ENCODE results near the gene DCBLD1. TPM values are rescaled to one million over a fixed set of nuclear protein-coding genes. Genes with fewer than 3 reads are reported as not detected.
A peak's percentile ranks its signal among the peaks of the same experiment; 100 is the strongest.

DCBLD1 gene
- total RNA-seq, 1 experiment from 2014 or later: 11.2 TPM

DNA sequence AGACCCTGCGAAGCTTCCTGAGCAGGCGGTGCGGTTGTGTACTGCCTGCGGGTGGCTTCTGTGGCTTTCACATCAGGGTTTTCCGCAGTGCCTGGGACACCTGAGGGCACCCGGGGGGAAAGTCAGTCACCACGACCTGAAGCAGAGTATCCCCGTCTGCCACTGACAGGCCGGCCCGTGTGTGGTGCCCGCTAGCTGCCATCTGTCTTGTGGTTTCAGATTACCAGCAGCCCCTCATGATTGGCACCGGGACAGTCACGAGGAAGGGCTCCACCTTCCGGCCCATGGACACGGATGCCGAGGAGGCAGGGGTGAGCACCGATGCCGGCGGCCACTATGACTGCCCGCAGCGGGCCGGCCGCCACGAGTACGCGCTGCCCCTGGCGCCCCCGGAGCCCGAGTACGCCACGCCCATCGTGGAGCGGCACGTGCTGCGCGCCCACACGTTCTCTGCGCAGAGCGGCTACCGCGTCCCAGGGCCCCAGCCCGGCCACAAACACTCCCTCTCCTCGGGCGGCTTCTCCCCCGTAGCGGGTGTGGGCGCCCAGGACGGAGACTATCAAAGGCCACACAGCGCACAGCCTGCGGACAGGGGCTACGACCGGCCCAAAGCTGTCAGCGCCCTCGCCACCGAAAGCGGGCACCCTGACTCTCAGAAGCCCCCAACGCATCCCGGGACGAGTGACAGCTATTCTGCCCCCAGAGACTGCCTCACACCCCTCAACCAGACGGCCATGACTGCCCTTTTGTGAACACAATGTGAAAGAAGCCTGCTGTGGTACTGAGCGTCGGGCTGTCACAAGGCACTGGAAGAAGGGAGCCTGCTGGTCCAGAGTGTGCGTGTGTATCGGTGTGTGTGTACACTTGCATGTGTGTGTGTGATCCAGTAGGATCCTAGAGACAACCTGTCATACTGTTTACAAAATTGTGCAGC is 65.5 kb downstream of the DCBLD1 start (continued):
- TF ChIP-seq NR1H2 (CRISPR knock-in tag; IDR thresholded peaks at IDR 0.05): no peak
- TF ChIP-seq, protein P1, sequence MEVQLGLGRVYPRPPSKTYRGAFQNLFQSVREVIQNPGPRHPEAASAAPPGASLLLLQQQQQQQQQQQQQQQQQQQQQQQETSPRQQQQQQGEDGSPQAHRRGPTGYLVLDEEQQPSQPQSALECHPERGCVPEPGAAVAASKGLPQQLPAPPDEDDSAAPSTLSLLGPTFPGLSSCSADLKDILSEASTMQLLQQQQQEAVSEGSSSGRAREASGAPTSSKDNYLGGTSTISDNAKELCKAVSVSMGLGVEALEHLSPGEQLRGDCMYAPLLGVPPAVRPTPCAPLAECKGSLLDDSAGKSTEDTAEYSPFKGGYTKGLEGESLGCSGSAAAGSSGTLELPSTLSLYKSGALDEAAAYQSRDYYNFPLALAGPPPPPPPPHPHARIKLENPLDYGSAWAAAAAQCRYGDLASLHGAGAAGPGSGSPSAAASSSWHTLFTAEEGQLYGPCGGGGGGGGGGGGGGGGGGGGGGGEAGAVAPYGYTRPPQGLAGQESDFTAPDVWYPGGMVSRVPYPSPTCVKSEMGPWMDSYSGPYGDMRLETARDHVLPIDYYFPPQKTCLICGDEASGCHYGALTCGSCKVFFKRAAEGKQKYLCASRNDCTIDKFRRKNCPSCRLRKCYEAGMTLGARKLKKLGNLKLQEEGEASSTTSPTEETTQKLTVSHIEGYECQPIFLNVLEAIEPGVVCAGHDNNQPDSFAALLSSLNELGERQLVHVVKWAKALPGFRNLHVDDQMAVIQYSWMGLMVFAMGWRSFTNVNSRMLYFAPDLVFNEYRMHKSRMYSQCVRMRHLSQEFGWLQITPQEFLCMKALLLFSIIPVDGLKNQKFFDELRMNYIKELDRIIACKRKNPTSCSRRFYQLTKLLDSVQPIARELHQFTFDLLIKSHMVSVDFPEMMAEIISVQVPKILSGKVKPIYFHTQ (CRISPR knock-in tag; IDR thresholded peaks at IDR 0.05): no peak
- TF ChIP-seq, protein P2, sequence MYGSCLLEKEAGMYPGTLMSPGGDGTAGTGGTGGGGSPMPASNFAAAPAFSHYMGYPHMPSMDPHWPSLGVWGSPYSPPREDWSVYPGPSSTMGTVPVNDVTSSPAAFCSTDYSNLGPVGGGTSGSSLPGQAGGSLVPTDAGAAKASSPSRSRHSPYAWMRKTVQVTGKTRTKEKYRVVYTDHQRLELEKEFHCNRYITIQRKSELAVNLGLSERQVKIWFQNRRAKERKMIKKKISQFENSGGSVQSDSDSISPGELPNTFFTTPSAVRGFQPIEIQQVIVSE (CRISPR knock-in tag; IDR thresholded peaks at IDR 0.05; ENCODE audit: borderline replicate concordance): no peak
- no peak for TF ChIP-seq FOXP1 (CRISPR knock-in tag; IDR thresholded peaks at IDR 0.05; ENCODE audit: borderline replicate concordance)
- TF ChIP-seq ZNF263 (CRISPR knock-in tag; IDR thresholded peaks at IDR 0.05; ENCODE audit: low read depth): no peak; the same call in 1 of the 2 replicates
- no peak for TF ChIP-seq NR2C2 (CRISPR knock-in tag; IDR thresholded peaks at IDR 0.05)
- TF ChIP-seq, protein P3, sequence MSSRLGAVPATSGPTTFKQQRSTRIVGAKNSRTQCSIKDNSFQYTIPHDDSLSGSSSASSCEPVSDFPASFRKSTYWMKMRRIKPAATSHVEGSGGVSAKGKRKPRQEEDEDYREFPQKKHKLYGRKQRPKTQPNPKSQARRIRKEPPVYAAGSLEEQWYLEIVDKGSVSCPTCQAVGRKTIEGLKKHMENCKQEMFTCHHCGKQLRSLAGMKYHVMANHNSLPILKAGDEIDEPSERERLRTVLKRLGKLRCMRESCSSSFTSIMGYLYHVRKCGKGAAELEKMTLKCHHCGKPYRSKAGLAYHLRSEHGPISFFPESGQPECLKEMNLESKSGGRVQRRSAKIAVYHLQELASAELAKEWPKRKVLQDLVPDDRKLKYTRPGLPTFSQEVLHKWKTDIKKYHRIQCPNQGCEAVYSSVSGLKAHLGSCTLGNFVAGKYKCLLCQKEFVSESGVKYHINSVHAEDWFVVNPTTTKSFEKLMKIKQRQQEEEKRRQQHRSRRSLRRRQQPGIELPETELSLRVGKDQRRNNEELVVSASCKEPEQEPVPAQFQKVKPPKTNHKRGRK (CRISPR knock-in tag; IDR thresholded peaks at IDR 0.05; ENCODE audit: borderline replicate concordance): no peak
- TF ChIP-seq, protein P4, sequence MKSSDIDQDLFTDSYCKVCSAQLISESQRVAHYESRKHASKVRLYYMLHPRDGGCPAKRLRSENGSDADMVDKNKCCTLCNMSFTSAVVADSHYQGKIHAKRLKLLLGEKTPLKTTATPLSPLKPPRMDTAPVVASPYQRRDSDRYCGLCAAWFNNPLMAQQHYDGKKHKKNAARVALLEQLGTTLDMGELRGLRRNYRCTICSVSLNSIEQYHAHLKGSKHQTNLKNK (CRISPR knock-in tag; IDR thresholded peaks at IDR 0.05): no peak
- TF ChIP-seq, protein P5, sequence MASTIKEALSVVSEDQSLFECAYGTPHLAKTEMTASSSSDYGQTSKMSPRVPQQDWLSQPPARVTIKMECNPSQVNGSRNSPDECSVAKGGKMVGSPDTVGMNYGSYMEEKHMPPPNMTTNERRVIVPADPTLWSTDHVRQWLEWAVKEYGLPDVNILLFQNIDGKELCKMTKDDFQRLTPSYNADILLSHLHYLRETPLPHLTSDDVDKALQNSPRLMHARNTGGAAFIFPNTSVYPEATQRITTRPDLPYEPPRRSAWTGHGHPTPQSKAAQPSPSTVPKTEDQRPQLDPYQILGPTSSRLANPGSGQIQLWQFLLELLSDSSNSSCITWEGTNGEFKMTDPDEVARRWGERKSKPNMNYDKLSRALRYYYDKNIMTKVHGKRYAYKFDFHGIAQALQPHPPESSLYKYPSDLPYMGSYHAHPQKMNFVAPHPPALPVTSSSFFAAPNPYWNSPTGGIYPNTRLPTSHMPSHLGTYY (CRISPR knock-in tag; IDR thresholded peaks at IDR 0.05): no peak
- TF ChIP-seq, protein P6, sequence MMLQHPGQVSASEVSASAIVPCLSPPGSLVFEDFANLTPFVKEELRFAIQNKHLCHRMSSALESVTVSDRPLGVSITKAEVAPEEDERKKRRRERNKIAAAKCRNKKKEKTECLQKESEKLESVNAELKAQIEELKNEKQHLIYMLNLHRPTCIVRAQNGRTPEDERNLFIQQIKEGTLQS (CRISPR knock-in tag; conservative IDR thresholded peaks at IDR 0.05): no peak
- TF ChIP-seq FOXJ3 (CRISPR knock-in tag; IDR thresholded peaks at IDR 0.05; ENCODE audit: borderline replicate concordance): no peak
- TF ChIP-seq ZNF416 (CRISPR knock-in tag; IDR thresholded peaks at IDR 0.05): no peak
- no peak for TF ChIP-seq JAZF1 (CRISPR knock-in tag; IDR thresholded peaks at IDR 0.05)
- TF ChIP-seq CREM (CRISPR knock-in tag; IDR thresholded peaks at IDR 0.05): 0 out of 2 replicates have a peak, but pooled peaks have one; percentile 42
- TF ChIP-seq, protein P7, sequence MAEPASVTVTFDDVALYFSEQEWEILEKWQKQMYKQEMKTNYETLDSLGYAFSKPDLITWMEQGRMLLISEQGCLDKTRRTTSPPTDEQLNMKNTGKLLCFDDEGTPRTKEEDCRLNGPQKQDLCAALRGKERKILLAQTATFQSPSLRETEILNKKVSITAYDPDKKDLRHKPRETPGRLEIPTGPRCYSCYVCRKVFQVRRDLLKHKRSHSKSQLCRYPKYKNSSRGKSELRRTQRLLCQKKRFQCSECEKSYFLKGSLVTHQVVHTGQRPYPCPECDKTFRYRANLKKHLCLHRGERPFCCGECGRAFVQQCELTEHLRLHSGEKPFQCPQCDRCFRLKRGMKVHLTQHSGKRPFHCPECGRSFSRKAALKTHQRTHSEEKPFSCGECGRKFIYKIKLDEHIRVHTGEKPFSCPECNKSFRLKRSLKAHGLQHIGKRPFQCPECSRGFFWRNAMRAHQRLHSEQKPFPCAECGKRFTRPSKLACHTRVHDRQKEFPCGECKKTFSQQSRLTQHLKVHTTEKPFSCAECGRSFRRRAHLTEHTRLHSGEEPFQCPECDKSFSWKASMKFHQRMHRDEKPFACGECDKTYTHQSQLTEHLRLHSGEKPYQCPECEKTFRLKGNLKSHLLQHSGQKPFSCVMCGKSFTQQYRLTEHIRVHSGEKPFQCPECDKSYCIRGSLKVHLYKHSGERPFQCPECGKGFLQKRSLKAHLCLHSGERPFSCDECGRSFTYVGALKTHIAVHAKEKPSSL (CRISPR knock-in tag; conservative IDR thresholded peaks at IDR 0.05): no peak
- TF ChIP-seq, protein P8, sequence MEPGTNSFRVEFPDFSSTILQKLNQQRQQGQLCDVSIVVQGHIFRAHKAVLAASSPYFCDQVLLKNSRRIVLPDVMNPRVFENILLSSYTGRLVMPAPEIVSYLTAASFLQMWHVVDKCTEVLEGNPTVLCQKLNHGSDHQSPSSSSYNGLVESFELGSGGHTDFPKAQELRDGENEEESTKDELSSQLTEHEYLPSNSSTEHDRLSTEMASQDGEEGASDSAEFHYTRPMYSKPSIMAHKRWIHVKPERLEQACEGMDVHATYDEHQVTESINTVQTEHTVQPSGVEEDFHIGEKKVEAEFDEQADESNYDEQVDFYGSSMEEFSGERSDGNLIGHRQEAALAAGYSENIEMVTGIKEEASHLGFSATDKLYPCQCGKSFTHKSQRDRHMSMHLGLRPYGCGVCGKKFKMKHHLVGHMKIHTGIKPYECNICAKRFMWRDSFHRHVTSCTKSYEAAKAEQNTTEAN (CRISPR knock-in tag; IDR thresholded peaks at IDR 0.05): no peak
- TF ChIP-seq, protein P9, sequence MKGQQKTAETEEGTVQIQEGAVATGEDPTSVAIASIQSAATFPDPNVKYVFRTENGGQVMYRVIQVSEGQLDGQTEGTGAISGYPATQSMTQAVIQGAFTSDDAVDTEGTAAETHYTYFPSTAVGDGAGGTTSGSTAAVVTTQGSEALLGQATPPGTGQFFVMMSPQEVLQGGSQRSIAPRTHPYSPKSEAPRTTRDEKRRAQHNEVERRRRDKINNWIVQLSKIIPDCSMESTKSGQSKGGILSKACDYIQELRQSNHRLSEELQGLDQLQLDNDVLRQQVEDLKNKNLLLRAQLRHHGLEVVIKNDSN (CRISPR knock-in tag; IDR thresholded peaks at IDR 0.05): peak; percentile 85
- TF ChIP-seq EMX1 (CRISPR knock-in tag; IDR thresholded peaks at IDR 0.05): no peak
- TF ChIP-seq SMAD4 (CRISPR knock-in tag; IDR thresholded peaks at IDR 0.05): no peak
- TF ChIP-seq NFYB (CRISPR knock-in tag; conservative IDR thresholded peaks at IDR 0.05; ENCODE audit: low read depth): 0 out of 2 replicates have a peak, but pooled peaks have one; percentile 6
- TF ChIP-seq, protein P10, sequence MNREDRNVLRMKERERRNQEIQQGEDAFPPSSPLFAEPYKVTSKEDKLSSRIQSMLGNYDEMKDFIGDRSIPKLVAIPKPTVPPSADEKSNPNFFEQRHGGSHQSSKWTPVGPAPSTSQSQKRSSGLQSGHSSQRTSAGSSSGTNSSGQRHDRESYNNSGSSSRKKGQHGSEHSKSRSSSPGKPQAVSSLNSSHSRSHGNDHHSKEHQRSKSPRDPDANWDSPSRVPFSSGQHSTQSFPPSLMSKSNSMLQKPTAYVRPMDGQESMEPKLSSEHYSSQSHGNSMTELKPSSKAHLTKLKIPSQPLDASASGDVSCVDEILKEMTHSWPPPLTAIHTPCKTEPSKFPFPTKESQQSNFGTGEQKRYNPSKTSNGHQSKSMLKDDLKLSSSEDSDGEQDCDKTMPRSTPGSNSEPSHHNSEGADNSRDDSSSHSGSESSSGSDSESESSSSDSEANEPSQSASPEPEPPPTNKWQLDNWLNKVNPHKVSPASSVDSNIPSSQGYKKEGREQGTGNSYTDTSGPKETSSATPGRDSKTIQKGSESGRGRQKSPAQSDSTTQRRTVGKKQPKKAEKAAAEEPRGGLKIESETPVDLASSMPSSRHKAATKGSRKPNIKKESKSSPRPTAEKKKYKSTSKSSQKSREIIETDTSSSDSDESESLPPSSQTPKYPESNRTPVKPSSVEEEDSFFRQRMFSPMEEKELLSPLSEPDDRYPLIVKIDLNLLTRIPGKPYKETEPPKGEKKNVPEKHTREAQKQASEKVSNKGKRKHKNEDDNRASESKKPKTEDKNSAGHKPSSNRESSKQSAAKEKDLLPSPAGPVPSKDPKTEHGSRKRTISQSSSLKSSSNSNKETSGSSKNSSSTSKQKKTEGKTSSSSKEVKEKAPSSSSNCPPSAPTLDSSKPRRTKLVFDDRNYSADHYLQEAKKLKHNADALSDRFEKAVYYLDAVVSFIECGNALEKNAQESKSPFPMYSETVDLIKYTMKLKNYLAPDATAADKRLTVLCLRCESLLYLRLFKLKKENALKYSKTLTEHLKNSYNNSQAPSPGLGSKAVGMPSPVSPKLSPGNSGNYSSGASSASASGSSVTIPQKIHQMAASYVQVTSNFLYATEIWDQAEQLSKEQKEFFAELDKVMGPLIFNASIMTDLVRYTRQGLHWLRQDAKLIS (CRISPR knock-in tag; IDR thresholded peaks at IDR 0.05; ENCODE audit: borderline replicate concordance): no peak
